DND-41 (cell line): ENCODE measurements around the gene AP2A1.

Source experiments
- ATAC-seq: fragments of 200-7000 bp; cut with Tn5 transposase; 3 replicates; pipeline ENCODE4 v1.9.1; 2021; ENCODE audit warnings: low read depth; ENCODE audit not compliant: insufficient read depth
- DNase-seq: peaks from one replicate; pipeline ENCODE4 v3.0.0-alpha.2; 2020
- H2AFZ ChIP-seq: 2 replicates; pipeline ENCODE4 v1.6.0; 2012; ENCODE audit warnings: low read depth, low read length
- H3K27ac ChIP-seq: 2 replicates; pipeline ENCODE4 v1.5.1; 2012; ENCODE audit warnings: low read length, inconsistent platforms
- H3K27me3 ChIP-seq: fragments of 200-600 bp; sonication (generic); 2 replicates; pipeline ENCODE4 v1.6.0; 2012; ENCODE audit warnings: low read length, mild to moderate bottlenecking, inconsistent platforms; ENCODE audit not compliant: insufficient read depth, poor library complexity
- H3K36me3 ChIP-seq: 2 replicates; pipeline ENCODE4 v1.5.1; 2012; ENCODE audit warnings: low read length, inconsistent platforms; ENCODE audit not compliant: insufficient read depth
- H3K4me1 ChIP-seq: 2 replicates; pipeline ENCODE4 v1.5.1; 2012; ENCODE audit warnings: mild to moderate bottlenecking, low read length; ENCODE audit not compliant: insufficient read depth
- H3K4me2 ChIP-seq: 2 replicates; pipeline ENCODE4 v1.6.0; 2012; ENCODE audit warnings: mild to moderate bottlenecking, moderate library complexity, low read length, inconsistent platforms; ENCODE audit not compliant: insufficient read depth
- H3K4me3 ChIP-seq, 2 experiments: fragments of 200-600 bp in 1 of 2; shearing (Covaris generic) in 1 of 2; 2 replicates each; pipeline ENCODE4 v1.5.1; 2012 to 2016; ENCODE audit warnings: inconsistent platforms in 2 of 2, low read length in 2 of 2, mild to moderate bottlenecking in 2 of 2, low read depth in 1 of 2, moderate library complexity in 1 of 2
- H3K79me2 ChIP-seq: 2 replicates; pipeline ENCODE4 v1.6.0; 2012; ENCODE audit warnings: low read length, inconsistent platforms; ENCODE audit not compliant: insufficient read depth
- H3K9ac ChIP-seq: 2 replicates; pipeline ENCODE4 v1.6.0; 2012; ENCODE audit warnings: low read depth, mild to moderate bottlenecking, inconsistent platforms, low read length, moderate library complexity
- H3K9me3 ChIP-seq: 2 replicates; pipeline ENCODE4 v1.5.1; 2012; ENCODE audit warnings: low read length, moderate library complexity, mild to moderate bottlenecking, inconsistent platforms; ENCODE audit not compliant: insufficient read depth, severe bottlenecking
- H4K20me1 ChIP-seq: 2 replicates; pipeline ENCODE4 v1.6.0; 2012; ENCODE audit warnings: low read length; ENCODE audit not compliant: insufficient read depth
- EZH2 ChIP-seq: IDR thresholded peaks from 3 replicates; pipeline ENCODE4 v1.6.1; 2012; ENCODE audit warnings: borderline replicate concordance, low read depth, mild to moderate bottlenecking, moderate library complexity, low read length, inconsistent platforms; ENCODE audit not compliant: severe bottlenecking
- TF ChIP-seq, protein P1 (sequence below): IDR thresholded peaks from 2 replicates; pipeline ENCODE4 v1.5.1; 2012; ENCODE audit warnings: borderline replicate concordance, low read length, moderate library complexity, mild to moderate bottlenecking; ENCODE audit not compliant: poor library complexity, severe bottlenecking; ENCODE audit errors: extremely low read depth

Gene AP2A1

DNA sequence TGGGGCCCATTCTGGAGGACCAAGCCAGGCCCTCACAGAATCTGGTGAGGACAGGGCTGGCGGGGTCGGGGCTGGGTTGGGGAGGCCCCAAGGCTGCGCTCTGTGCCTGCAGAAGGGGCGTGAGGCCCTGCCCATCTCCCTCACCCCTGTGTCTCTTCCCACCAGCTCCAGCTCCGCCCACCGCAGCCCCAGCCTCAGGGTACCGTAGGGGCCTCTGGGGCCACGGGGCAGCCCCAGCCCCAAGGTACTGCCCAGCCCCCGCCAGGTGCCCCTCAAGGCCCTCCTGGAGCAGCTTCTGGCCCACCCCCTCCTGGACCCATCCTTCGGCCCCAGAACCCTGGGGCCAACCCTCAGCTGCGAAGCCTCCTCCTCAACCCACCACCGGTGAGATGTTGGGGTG, 68.8 kb downstream of the AP2A1 start:
- Histone ChIP-seq H3K4me1 (peaks cover 3% of the 10 kb centered on the region; the same call in 1 of the 2 replicates), H3K4me2 (no peak overlapping the region), H3K27ac (no peak overlapping the region), H3K36me3 (peaks cover 93% of the 10 kb centered on the region), H3K9me3 (no peaks in the 10 kb centered on the region), H4K20me1 (peaks cover 5% of the 10 kb centered on the region; the same call in 1 of the 2 replicates), H3K9ac (no peak overlapping the region), H3K27me3 (no peaks in the 10 kb centered on the region), H2AFZ (no peak overlapping the region), H3K79me2 (no peaks in the 10 kb centered on the region), H3K4me3 (no peak overlapping the region)
- no peak for DNase-seq
- no peak for TF ChIP-seq EZH2
- TF ChIP-seq, protein P1, sequence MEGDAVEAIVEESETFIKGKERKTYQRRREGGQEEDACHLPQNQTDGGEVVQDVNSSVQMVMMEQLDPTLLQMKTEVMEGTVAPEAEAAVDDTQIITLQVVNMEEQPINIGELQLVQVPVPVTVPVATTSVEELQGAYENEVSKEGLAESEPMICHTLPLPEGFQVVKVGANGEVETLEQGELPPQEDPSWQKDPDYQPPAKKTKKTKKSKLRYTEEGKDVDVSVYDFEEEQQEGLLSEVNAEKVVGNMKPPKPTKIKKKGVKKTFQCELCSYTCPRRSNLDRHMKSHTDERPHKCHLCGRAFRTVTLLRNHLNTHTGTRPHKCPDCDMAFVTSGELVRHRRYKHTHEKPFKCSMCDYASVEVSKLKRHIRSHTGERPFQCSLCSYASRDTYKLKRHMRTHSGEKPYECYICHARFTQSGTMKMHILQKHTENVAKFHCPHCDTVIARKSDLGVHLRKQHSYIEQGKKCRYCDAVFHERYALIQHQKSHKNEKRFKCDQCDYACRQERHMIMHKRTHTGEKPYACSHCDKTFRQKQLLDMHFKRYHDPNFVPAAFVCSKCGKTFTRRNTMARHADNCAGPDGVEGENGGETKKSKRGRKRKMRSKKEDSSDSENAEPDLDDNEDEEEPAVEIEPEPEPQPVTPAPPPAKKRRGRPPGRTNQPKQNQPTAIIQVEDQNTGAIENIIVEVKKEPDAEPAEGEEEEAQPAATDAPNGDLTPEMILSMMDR, result no peak
- ATAC-seq, result no peak

DNA sequence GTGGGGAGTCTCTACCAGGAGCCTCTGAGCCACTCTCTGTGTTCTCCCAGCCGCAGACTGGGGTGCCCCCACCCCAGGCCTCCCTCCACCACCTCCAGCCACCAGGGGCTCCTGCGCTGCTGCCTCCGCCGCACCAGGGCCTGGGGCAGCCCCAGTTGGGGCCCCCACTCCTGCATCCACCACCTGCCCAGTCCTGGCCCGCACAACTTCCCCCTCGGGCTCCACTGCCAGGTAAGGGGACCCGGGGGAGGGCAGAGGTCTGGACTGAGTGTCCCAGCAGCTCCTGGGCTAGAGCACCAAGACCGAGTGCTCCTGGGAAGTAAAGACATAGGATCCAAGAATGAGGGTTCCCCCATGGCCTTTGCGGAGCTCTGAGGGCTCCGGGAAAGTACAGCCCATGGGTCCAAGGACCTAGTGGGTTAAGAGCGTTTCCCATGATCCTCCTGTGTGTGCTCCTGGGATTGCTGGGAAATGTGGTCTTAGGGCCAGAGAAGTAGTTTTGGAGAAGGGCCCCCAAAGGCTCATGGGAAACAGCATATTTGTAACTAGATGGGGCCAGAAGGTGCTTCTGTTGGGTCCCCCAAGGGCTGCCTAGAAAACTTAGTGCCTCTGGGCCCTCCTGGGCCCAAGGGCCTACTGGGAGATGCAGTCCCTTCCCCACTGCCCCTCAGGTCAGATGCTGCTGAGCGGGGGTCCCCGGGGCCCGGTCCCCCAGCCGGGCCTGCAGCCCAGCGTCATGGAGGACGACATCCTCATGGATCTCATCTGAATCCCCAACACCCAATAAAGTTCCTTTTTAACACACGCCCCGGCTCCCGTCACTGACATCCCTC, 69.6 kb downstream of the AP2A1 start:
- Histone ChIP-seq H3K4me3 (no peak overlapping the region), H3K36me3 (peaks cover 88% of the 10 kb centered on the region), H2AFZ (no peak overlapping the region), H4K20me1 (no peaks in the 10 kb centered on the region; the same call in 1 of the 2 replicates), H3K79me2 (no peaks in the 10 kb centered on the region), H3K9me3 (no peaks in the 10 kb centered on the region), H3K27ac (no peak overlapping the region), H3K4me2 (no peak overlapping the region), H3K9ac (no peak overlapping the region), H3K4me1 (peaks cover 3% of the 10 kb centered on the region; the same call in 1 of the 2 replicates), H3K27me3 (no peaks in the 10 kb centered on the region)
- DNase-seq, result no peak
- TF ChIP-seq EZH2, result no peak
- ATAC-seq, result no peak

DNA sequence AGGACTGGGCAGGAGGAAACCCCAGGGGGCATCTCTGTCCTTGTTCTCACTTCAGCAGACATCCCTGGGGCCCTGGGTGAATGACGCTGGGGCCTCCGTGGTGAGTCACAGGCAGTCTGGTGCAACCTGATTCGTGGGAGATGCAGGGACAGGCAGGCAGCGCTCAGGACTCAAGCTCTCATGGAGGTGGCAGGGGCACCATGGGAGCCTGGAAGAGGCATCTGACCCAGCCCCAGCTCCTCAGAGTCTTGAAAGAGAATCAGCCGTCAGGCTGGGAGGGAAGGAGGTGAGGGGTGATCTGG, 70.2 kb downstream of the AP2A1 start:
- Histone ChIP-seq H3K27ac (no peak overlapping the region), H3K36me3 (peaks cover 82% of the 10 kb centered on the region), H3K4me2 (no peak overlapping the region), H3K9ac (no peak overlapping the region), H3K4me1 (peaks cover 3% of the 10 kb centered on the region; the same call in 1 of the 2 replicates), H3K4me3 (no peak overlapping the region), H2AFZ (no peak overlapping the region), H4K20me1 (no peaks in the 10 kb centered on the region), H3K79me2 (no peaks in the 10 kb centered on the region), H3K27me3 (no peaks in the 10 kb centered on the region), H3K9me3 (no peaks in the 10 kb centered on the region)
- TF ChIP-seq EZH2, result no peak
- TF ChIP-seq, protein P1, result no peak
- ATAC-seq, result no peak
- no peak for DNase-seq

DNA sequence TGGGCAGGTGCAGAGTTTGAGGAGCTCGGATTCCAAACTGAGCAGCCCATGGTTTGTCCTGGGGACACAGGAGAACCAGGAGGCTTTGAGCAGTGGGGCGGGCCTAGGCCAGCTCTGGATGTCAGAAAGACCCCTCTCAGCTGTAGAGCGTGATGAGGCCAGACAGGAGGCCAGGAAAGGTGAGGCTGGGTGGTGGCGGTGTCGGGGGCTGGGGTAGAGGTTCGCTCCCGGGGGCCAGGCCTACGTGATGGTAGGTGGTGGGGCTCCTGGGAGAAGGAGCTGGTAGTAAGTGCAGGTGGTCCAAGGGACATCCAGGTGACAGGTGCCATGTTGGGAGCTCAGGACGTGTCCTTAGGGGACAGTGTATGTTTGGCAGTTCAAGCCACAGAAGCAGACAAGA, 70.6 kb downstream of the AP2A1 start:
- no peak overlapping the region for H3K9ac ChIP-seq
- no peak overlapping the region for H3K4me3 ChIP-seq
- H3K9me3 ChIP-seq, result no peaks in the 10 kb centered on the region
- H3K4me2 ChIP-seq, result no peak overlapping the region
- no peak overlapping the region for H3K27ac ChIP-seq
- TF ChIP-seq, protein P1, result no peak
- no peak for TF ChIP-seq EZH2
- H2AFZ ChIP-seq, result no peak overlapping the region
- ATAC-seq (no peak), DNase-seq (no peak)
- H3K4me1 ChIP-seq, result no peaks in the 10 kb centered on the region; the same call in 1 of the 2 replicates
- peaks cover 80% of the 10 kb centered on the region for H3K36me3 ChIP-seq
- H3K79me2 ChIP-seq, result no peaks in the 10 kb centered on the region
- no peaks in the 10 kb centered on the region for H3K27me3 ChIP-seq
- H4K20me1 ChIP-seq, result no peaks in the 10 kb centered on the region
